ENCODE data around the gene SMIM35.

Gene SMIM35

GRCh38 chr11:118046051-118046963 lies 40.5 kb downstream of the SMIM35 start:
- no peak for DNase-seq (ENCODE audit: extremely low spot score, insufficient read length, low read depth)
- FAIRE-seq = peak; percentile 59

DNA sequence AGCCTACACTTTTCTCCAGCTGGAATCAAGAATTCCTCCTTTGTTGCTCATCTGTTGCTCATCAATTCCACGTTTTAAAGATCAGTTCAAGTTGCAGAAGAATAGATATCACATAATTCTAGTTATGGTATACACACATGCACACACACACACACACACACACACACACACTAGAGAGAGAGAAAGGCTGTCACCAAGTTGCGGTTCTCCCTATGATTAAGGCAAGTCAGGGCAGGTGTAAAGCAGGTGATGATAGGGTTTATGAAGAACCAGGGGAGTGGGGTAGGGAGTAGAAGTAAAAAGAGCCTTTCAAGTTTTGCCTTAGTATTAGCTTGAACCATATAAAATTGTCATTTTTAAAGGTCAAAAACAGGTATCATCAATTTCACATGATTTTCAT lies 41.6 kb downstream of the SMIM35 start:
- FAIRE-seq (no peak), DNase-seq (ENCODE audit: extremely low spot score, insufficient read length, low read depth) (no peak)

GRCh38 chr11:118042796-118043195 lies 44.0 kb downstream of the SMIM35 start:
- FAIRE-seq = no peak
- no peak for DNase-seq (ENCODE audit: extremely low spot score, insufficient read length, low read depth)

DNA sequence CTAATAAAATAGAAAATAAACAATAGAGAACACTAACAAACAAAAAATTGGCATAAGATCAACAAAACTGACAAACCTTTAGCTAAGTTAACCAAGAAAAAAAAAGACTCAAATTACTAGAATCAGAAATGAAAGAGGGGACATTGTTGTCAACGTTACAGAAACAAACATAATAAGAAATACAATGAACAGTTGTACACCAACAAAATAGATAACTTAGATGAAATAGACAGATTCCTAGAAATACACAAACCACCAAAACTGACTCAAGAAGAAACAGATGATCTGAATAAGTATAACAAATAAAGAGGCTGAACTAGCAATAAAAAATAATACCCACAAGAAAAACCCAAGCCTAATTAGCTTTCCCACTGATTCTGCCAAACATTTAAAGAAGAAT lies 44.6 kb downstream of the SMIM35 start:
- FAIRE-seq (no peak), DNase-seq (ENCODE audit: extremely low spot score, insufficient read length, low read depth) (no peak)

GRCh38 chr11:118033443-118033842 lies 53.3 kb downstream of the SMIM35 start:
- FAIRE-seq (peak; percentile 78), DNase-seq (ENCODE audit: extremely low spot score, insufficient read length, low read depth) (no peak)

- DNase-seq (ENCODE audit: extremely low spot score, insufficient read length, low read depth) (no peak), FAIRE-seq (no peak)
Observed at GRCh38 chr11:118028626-118029025, 58.1 kb downstream of the SMIM35 start.

DNA sequence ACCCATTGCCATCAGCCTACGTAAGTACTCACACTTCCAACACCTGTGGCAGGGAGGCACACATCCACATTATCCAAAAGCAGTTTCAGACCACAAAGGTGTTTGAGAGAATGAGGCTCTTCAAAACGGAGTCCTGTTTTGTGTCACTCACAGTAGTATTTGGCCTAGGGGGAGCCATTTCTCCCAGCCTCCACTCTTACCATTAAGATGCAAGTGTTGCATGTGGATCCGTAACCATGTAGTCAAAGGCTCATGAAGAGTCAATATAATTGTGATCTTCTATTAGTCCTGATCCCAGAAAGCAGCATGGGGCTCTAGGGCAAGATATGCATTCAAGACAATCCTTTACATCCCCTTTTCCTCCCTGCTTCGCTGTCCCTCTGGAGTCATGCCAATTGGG lies 59.1 kb downstream of the SMIM35 start:
- DNase-seq (ENCODE audit: extremely low spot score, insufficient read length, low read depth) (no peak), FAIRE-seq (no peak)

DNA sequence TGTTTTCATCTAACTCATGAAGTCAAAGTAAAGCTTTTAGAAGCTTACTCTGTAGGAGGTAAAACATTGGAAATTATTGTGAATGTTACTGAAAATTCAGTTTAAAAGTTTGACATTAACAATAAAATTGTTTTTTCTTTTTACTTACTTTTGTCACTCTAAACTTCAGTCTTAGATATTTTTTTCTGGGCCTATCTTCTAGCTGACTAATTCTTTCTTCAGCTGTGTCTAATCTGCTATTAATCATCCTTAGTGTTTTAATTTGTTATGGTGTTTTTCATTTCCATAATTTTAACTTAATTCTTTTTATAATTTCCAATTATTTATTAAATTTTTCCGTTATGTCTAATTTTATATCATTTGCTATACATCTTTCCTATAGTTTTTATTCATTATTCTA lies 65.6 kb downstream of the SMIM35 start:
- DNase-seq (ENCODE audit: extremely low spot score, insufficient read length, low read depth) = no peak
- FAIRE-seq = no peak

DNA sequence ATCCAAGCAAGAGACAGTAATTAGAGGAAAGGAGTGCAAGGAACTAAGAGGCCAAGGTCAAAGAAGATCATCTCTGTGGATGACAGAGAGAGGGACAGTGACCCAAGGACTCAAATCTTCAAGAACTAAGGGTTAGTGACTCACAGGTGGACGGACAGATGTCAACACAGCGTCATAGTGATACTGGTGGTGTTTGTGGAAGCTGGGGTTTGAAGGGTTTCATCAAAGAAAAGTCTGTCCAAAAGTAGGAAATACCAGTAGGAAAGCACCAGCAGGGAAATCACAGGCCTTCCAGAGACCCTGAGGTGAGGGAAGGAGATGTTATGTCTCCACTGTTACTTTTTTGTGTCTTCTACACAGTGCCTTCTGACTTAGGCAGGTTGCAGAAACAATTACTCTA lies 68.4 kb downstream of the SMIM35 start:
- no peak for DNase-seq (ENCODE audit: extremely low spot score, insufficient read length, low read depth)
- FAIRE-seq = no peak

DNA sequence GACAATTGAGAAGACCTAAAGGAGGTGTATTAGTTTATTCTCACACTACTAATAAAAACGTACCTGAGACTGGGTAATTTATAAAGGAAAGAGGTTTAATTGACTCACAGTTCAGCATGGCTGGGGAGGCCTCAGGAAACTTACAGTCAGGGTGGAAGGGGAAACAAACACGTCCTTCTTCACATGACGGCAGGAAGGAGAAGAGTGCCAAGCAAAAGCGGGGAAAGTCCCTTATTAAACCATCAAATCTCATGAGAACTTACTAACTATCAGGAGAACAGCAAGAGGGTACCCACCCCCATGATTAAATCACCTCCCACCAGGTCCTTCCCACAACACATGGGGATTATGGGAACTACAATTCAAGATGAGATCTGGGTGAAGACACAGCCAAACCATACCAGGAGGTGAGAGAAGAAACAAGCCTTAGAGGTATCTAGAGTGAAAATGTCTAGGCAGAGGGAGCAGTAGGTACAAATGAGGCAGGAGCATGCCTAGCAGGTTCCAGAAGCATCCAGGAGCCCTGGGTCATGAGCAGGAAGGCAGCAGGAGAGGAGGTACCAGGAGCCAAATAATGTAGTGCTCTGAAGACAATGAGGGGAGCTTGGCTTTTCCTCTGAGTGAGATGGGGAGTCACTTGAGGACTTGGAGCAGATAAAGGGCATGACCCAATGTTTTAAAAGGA lies 69.0 kb downstream of the SMIM35 start:
- no peak for FAIRE-seq
- no peak for DNase-seq (ENCODE audit: extremely low spot score, insufficient read length, low read depth)

GRCh38 chr11:118017111-118017510 lies 69.7 kb downstream of the SMIM35 start:
- no peak for FAIRE-seq
- no peak for DNase-seq (ENCODE audit: extremely low spot score, insufficient read length, low read depth)

DNA sequence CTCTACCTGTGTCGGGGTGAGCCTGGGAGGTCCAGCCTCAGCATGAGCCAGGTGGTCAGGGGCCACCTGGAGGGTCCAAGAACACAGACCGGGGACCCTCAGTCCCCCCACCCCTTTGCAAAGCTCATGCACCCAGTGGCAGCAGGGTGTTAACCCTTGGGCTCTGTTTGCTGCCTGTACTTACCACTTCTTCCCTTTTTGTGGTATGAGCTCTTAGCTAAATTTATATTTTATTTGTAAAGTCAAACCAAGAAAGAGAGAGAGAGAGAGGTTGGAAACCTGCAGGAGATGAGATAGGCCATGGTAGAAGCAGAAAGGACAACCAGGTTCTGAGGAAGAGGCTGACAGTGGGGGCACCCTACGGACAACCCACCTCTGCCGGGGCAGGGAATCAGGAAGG lies 70.7 kb downstream of the SMIM35 start:
- DNase-seq (ENCODE audit: extremely low spot score, insufficient read length, low read depth) (no peak), FAIRE-seq (no peak)

GRCh38 chr11:118015385-118015841 lies 71.3 kb downstream of the SMIM35 start:
- DNase-seq (ENCODE audit: extremely low spot score, insufficient read length, low read depth) (no peak), FAIRE-seq (no peak)

GRCh38 chr11:118014022-118014421 lies 72.7 kb downstream of the SMIM35 start:
- FAIRE-seq (no peak), DNase-seq (ENCODE audit: extremely low spot score, insufficient read length, low read depth) (no peak)

GRCh38 chr11:118012083-118012669 lies 74.6 kb downstream of the SMIM35 start:
- FAIRE-seq = peak; percentile 59

DNA sequence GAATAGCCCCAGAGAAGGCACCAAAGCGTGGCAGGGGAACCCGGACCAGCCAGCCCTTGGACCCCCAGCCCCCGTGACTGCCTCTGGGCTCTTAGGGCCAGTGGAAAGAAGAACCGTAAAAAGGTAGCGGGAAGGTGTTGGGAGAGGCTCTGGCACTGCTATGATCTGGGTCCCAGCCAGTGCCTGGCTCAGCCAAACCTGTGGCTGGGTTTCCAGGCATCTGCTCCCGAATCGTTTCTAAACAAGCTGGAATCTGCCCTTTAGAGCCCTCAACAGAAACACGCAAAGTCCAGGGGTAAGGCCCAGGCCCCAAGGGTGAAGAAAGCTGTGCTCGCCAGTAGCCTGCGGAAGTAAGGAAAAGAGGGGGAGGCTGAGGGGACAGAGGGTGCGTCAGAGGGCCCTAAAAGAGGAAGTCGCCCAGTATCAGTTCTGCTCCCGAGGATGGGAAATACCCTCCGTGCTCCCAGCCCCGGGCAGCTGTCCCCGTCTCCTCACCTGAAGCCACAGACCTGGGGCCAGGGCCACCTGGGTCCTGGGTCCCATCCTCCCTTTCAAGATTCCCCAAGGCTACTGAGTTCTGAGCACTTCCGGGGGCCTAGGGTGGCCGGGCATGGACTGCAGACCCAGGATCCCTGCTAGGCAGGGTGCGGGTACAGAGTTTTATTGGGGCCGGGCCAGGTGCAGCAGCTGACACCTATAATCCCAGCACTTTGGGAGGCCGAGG lies 75.9 kb downstream of the SMIM35 start:
- DNase-seq (ENCODE audit: extremely low spot score, insufficient read length, low read depth) = peak; percentile 68
- peak; percentile 97 for FAIRE-seq

More at GRCh38 chr11:118012083-118012669, 74.6 kb downstream of the SMIM35 start:
- DNase-seq (ENCODE audit: extremely low spot score, insufficient read length, low read depth) = no peak

- FAIRE-seq = peak; percentile 65
- DNase-seq (ENCODE audit: extremely low spot score, insufficient read length, low read depth) = no peak
Observed at GRCh38 chr11:118009864-118010737, 76.7 kb downstream of the SMIM35 start.

- peak; percentile 26 for FAIRE-seq
- no peak for DNase-seq (ENCODE audit: extremely low spot score, insufficient read length, low read depth)
Observed at GRCh38 chr11:118008271-118008911, 78.4 kb downstream of the SMIM35 start.

Measured in GM18507 (cell line).